CD4-positive, CD25-positive, alpha-beta regulatory T cell (primary cell): ENCODE data around the gene KLHL42. TPM values are rescaled to one million over a fixed set of nuclear protein-coding genes. Genes with fewer than 3 reads are reported as not detected.

Experiments
- ATAC-seq, 2 donors: fragments of 150-1000 bp; cut with Tn5 transposase; one replicate each; pipeline ENCODE4 v1.10.0; 2021; ENCODE audit warnings: low read depth in 2 of 2, moderate number of reproducible peaks in 2 of 2, moderate library complexity in 1 of 2
- DNase-seq, 3 donors: peaks; one replicate each; pipeline versions ENCODE4 v3.0.0 to v3.0.0-alpha.2; 2012 to 2022; ENCODE audit warnings: mixed read lengths in 1 of 3
- H3K27ac ChIP-seq: one replicate; pipeline ENCODE4 v1.7.0; 2013; ENCODE audit warnings: mild to moderate bottlenecking, low read length; ENCODE audit not compliant: insufficient read depth, poor library complexity, severe bottlenecking
- H3K27me3 ChIP-seq: one replicate; pipeline ENCODE4 v1.7.0; 2013; ENCODE audit warnings: low read length; ENCODE audit not compliant: control insufficient read depth, insufficient read depth
- H3K36me3 ChIP-seq: one replicate; pipeline ENCODE4 v1.7.0; 2013; ENCODE audit warnings: mild to moderate bottlenecking, low read length, moderate library complexity; ENCODE audit not compliant: control insufficient read depth, insufficient read depth
- H3K4me1 ChIP-seq: 2 replicates; pipeline ENCODE4 v1.7.0; 2013; ENCODE audit warnings: mild to moderate bottlenecking, low read length; ENCODE audit not compliant: insufficient read depth, control insufficient read depth, poor library complexity, severe bottlenecking
- H3K4me3 ChIP-seq: one replicate; pipeline ENCODE4 v1.7.0; 2013; ENCODE audit warnings: low read depth, mild to moderate bottlenecking, low read length, moderate library complexity
- H3K9me3 ChIP-seq, 2 experiments: 1 replicate in 1 of 2; 2 replicates in 1 of 2; pipeline ENCODE4 v1.7.0; 2013; ENCODE audit warnings: low read length in 2 of 2, mild to moderate bottlenecking in 1 of 2, moderate library complexity in 1 of 2; ENCODE audit not compliant: control insufficient read depth in 2 of 2
- H3K27ac Mint-ChIP-seq, 3 donors: one replicate each; pipeline ENCODE4 v1.8.0; 2020 to 2022; ENCODE audit warnings: mild to moderate bottlenecking in 3 of 3, mixed read lengths in 3 of 3, moderate library complexity in 2 of 3
- H3K27me3 Mint-ChIP-seq: one replicate; pipeline ENCODE4 v1.8.0; 2022; ENCODE audit warnings: mild to moderate bottlenecking, mixed read lengths
- H3K36me3 Mint-ChIP-seq: one replicate; pipeline ENCODE4 v1.8.0; 2020; ENCODE audit warnings: mixed read lengths
- H3K4me1 Mint-ChIP-seq, 4 donors: one replicate each; pipeline ENCODE4 v1.8.0; 2020 to 2022; ENCODE audit warnings: mixed read lengths in 4 of 4, mild to moderate bottlenecking in 1 of 4
- H3K4me3 Mint-ChIP-seq, 4 donors: one replicate each; pipeline ENCODE4 v1.8.0; 2020 to 2022; ENCODE audit warnings: mild to moderate bottlenecking in 4 of 4, mixed read lengths in 4 of 4, moderate library complexity in 3 of 4
- H3K9me3 Mint-ChIP-seq, 7 donors: one replicate each; pipeline ENCODE4 v1.8.0; 2020 to 2022; ENCODE audit warnings: mixed read lengths in 7 of 7, mild to moderate bottlenecking in 3 of 7, moderate library complexity in 2 of 7
- polyA plus RNA-seq, 4 donors: library from polyadenylated mRNA; unstranded; fragments of 300-500 nt; fragmentation: Illumina TruSeq; gene quantifications; one replicate each; pipeline ENCODE4 v1.2.3, GENCODE V29; 2021
- total RNA-seq: library from RNA; stranded (reverse); gene quantifications from one replicate; pipeline ENCODE4 v1.2.3, GENCODE V29; 2022

Gene KLHL42
- total and polyA plus RNA-seq, 5 donors from 2014 or later: 10.6 to 23.6 (median 14.2) TPM

GRCh38 chr12:27771481-27772327 is 8.3 kb upstream of the KLHL42 start:
- Mint-ChIP-seq H3K36me3 (peaks cover 3% of the 10 kb centered on the region), H3K4me1 (peaks cover 2 to 5% (median 5%) of the 10 kb centered on the region in 4 donors), H3K27ac (peak overlapping the region in 1 of 3 donors; percentile 20), H3K9me3 (peaks cover 0 to 1% (median 0%) of the 10 kb centered on the region in 7 donors), H3K27me3 (peaks cover 4% of the 10 kb centered on the region), H3K4me3 (no peak overlapping the region)
- Histone ChIP-seq H3K4me1 (peaks cover 5% of the 10 kb centered on the region), H3K4me3 (no peak overlapping the region), H3K27me3 (no peaks in the 10 kb centered on the region), H3K9me3 (no peaks in the 10 kb centered on the region), H3K36me3 (no peaks in the 10 kb centered on the region), H3K27ac (no peak overlapping the region)
- ATAC-seq (no peak), DNase-seq (peak in 1 of 3 donors; percentile 21)

GRCh38 chr12:27772328-27773049 is 7.5 kb upstream of the KLHL42 start:
- no peaks in the 10 kb centered on the region for H3K27me3 ChIP-seq
- Mint-ChIP-seq H3K27me3 (peaks cover 4% of the 10 kb centered on the region), H3K36me3 (peaks cover 3% of the 10 kb centered on the region), H3K27ac (no peak overlapping the region), H3K9me3 (peaks cover 0 to 1% (median 0%) of the 10 kb centered on the region in 7 donors), H3K4me1 (peaks cover 2 to 5% (median 5%) of the 10 kb centered on the region in 4 donors), H3K4me3 (no peak overlapping the region)
- H3K9me3 ChIP-seq: no peaks in the 10 kb centered on the region
- H3K27ac ChIP-seq: no peak overlapping the region
- no peak for ATAC-seq
- peaks cover 5% of the 10 kb centered on the region for H3K4me1 ChIP-seq
- no peak for DNase-seq
- H3K36me3 ChIP-seq: no peaks in the 10 kb centered on the region
- no peak overlapping the region for H3K4me3 ChIP-seq

- Mint-ChIP-seq H3K4me1 (peaks cover 8 to 23% (median 13%) of the 10 kb centered on the region in 4 donors), H3K9me3 (peaks cover 0 to 1% (median 0%) of the 10 kb centered on the region in 7 donors), H3K27me3 (peaks cover 4% of the 10 kb centered on the region), H3K27ac (no peak overlapping the region), H3K36me3 (no peaks in the 10 kb centered on the region), H3K4me3 (peak overlapping the region in 2 of 4 donors; percentile 25 to 94)
- Histone ChIP-seq H3K27ac (no peak overlapping the region), H3K9me3 (no peaks in the 10 kb centered on the region), H3K4me3 (no peak overlapping the region), H3K36me3 (no peaks in the 10 kb centered on the region), H3K27me3 (no peaks in the 10 kb centered on the region), H3K4me1 (peaks cover 24% of the 10 kb centered on the region)
- no peak for DNase-seq
- ATAC-seq: no peak
Measured at GRCh38 chr12:27777141-27777540, 2.9 kb upstream of the KLHL42 start.

GRCh38 chr12:27778206-27778605 is 1.8 kb upstream of the KLHL42 start:
- DNase-seq (no peak), ATAC-seq (no peak)
- Mint-ChIP-seq H3K36me3 (peaks cover 6% of the 10 kb centered on the region), H3K4me3 (peak overlapping the region; percentile 89 to 94 (median 91)), H3K4me1 (peaks cover 4 to 30% (median 22%) of the 10 kb centered on the region in 4 donors), H3K27ac (peak overlapping the region in 1 of 3 donors; percentile 16), H3K9me3 (peaks cover 0 to 1% (median 0%) of the 10 kb centered on the region in 7 donors), H3K27me3 (peaks cover 4% of the 10 kb centered on the region)
- no peak overlapping the region for H3K27ac ChIP-seq
- H3K27me3 ChIP-seq: no peaks in the 10 kb centered on the region
- H3K4me1 ChIP-seq: peaks cover 34% of the 10 kb centered on the region
- no peaks in the 10 kb centered on the region for H3K36me3 ChIP-seq
- H3K4me3 ChIP-seq: no peak overlapping the region
- no peaks in the 10 kb centered on the region for H3K9me3 ChIP-seq

- ATAC-seq: peak in 1 of 2 donors; percentile 29
- Mint-ChIP-seq H3K27me3 (peaks cover 4% of the 10 kb centered on the region), H3K9me3 (peaks cover 0 to 1% (median 0%) of the 10 kb centered on the region in 7 donors), H3K36me3 (peaks cover 8% of the 10 kb centered on the region), H3K4me3 (peak overlapping the region; percentile 89 to 94 (median 91)), H3K27ac (peak overlapping the region; percentile 42 to 94 (median 88)), H3K4me1 (peaks cover 4 to 36% (median 28%) of the 10 kb centered on the region in 4 donors)
- H3K4me3 ChIP-seq: peak overlapping the region; percentile 85
- H3K9me3 ChIP-seq: no peaks in the 10 kb centered on the region
- no peaks in the 10 kb centered on the region for H3K27me3 ChIP-seq
- peak in 1 of 3 donors; percentile 29 for DNase-seq
- peak overlapping the region; percentile 57 for H3K27ac ChIP-seq
- H3K36me3 ChIP-seq: no peaks in the 10 kb centered on the region
- H3K4me1 ChIP-seq: peaks cover 38% of the 10 kb centered on the region
Measured at GRCh38 chr12:27779416-27779919, 565 bp upstream of the KLHL42 start.

GRCh38 chr12:27780612-27781408 is 777 bp downstream of the KLHL42 start:
- H3K27me3 Mint-ChIP-seq: no peaks in the 10 kb centered on the region
- H3K4me1 Mint-ChIP-seq: peaks cover 14 to 45% (median 35%) of the 10 kb centered on the region in 4 donors
- peak; percentile 31 to 36 for ATAC-seq

GRCh38 chr12:27781680-27782079 is 1.6 kb downstream of the KLHL42 start:
- Mint-ChIP-seq H3K36me3 (peaks cover 10% of the 10 kb centered on the region), H3K27me3 (no peaks in the 10 kb centered on the region), H3K4me1 (peaks cover 19 to 51% (median 41%) of the 10 kb centered on the region in 4 donors), H3K9me3 (no peaks in the 10 kb centered on the region), H3K4me3 (peak overlapping the region; percentile 89 to 92 (median 90)), H3K27ac (peak overlapping the region in 2 of 3 donors; percentile 80 to 85)
- no peaks in the 10 kb centered on the region for H3K9me3 ChIP-seq
- no peak overlapping the region for H3K27ac ChIP-seq
- H3K4me1 ChIP-seq: peaks cover 45% of the 10 kb centered on the region
- no peak for DNase-seq
- no peak for ATAC-seq
- peak overlapping the region; percentile 69 for H3K4me3 ChIP-seq
- no peaks in the 10 kb centered on the region for H3K27me3 ChIP-seq
- no peaks in the 10 kb centered on the region for H3K36me3 ChIP-seq

More at GRCh38 chr12:27780612-27781408, 777 bp downstream of the KLHL42 start:
- H3K36me3 ChIP-seq: no peaks in the 10 kb centered on the region
- no peaks in the 10 kb centered on the region for H3K27me3 ChIP-seq
- peak overlapping the region; percentile 69 for H3K4me3 ChIP-seq
- DNase-seq: peak; percentile 6 to 63 (median 10)
- Mint-ChIP-seq H3K27ac (peak overlapping the region; percentile 38 to 85 (median 80)), H3K36me3 (peaks cover 10% of the 10 kb centered on the region), H3K9me3 (no peaks in the 10 kb centered on the region), H3K4me3 (peak overlapping the region; percentile 89 to 92 (median 90))
- peaks cover 41% of the 10 kb centered on the region for H3K4me1 ChIP-seq
- no peaks in the 10 kb centered on the region for H3K9me3 ChIP-seq
- H3K27ac ChIP-seq: peak overlapping the region; percentile 57
